T1000 (cell line): ENCODE results near the gene SARM1.

Experiments
- DNase-seq: peaks from one replicate; lab custom pipeline; 2025; ENCODE audit warnings: mixed read lengths; lab: John Stamatoyannopoulos, UW

SARM1 gene

DNA sequence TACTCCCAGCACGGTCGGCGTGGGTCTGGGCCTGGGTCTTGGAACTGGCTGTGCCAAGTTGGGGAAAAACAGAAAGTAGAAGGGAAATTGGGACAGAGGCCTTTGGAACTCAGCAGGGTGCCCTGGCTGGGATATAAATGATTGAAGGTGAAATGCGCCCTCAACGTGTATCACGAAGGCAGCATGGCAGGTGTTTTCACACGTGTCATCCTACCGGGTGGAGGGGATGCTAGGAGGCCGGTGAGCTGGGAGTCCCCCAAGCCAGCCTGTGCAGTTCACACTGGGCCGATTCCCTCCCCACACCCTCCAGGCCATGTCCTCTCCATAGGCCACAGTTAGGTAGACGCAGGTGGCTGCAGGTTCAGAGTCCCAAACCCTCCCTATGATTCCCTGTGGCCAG, 30.0 kb upstream of the SARM1 start:
- DNase-seq, result no peak

DNA sequence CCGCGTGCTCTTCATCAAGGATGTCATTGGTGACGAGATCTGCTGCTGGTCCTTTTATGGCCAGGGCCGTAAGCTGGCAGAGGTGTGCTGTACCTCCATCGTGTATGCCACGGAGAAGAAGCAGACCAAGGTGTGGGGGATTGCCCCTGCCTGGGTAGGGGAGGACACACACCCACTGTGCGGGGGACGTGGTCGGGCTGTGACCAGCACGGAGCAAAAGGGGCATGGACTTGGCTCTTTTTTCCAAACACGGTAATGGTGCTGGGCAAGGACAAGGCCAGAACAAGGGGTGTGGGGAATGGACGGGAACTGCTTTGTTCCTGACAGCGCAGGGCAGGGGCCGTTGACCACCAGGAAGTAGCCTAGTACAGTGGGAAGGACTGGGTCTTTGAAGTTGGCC, 29.2 kb upstream of the SARM1 start:
- no peak for DNase-seq

GRCh38 chr17:28343491-28343932, 28.0 kb upstream of the SARM1 start:
- no peak for DNase-seq

DNA sequence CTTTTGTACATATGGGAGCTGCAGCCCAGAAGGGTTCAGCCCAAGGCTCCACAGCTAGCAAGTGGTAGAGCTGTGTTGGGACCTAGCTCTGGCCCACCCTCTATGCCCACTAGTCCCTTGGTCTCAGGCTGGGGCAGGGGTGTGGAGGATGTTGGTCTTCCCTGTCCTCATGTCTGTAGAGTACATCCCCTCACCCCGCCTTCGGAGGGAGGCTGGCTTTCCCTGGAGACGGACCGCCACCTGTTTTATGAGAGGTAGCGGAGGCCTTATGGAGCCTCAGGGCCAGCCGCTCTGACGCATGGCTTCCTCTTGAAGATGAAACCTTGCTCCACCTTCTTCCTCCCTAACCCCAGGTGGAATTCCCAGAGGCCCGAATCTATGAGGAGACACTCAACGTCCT, 27.5 kb upstream of the SARM1 start:
- no peak for DNase-seq

GRCh38 chr17:28344435-28344901, 27.0 kb upstream of the SARM1 start:
- no peak for DNase-seq

DNA sequence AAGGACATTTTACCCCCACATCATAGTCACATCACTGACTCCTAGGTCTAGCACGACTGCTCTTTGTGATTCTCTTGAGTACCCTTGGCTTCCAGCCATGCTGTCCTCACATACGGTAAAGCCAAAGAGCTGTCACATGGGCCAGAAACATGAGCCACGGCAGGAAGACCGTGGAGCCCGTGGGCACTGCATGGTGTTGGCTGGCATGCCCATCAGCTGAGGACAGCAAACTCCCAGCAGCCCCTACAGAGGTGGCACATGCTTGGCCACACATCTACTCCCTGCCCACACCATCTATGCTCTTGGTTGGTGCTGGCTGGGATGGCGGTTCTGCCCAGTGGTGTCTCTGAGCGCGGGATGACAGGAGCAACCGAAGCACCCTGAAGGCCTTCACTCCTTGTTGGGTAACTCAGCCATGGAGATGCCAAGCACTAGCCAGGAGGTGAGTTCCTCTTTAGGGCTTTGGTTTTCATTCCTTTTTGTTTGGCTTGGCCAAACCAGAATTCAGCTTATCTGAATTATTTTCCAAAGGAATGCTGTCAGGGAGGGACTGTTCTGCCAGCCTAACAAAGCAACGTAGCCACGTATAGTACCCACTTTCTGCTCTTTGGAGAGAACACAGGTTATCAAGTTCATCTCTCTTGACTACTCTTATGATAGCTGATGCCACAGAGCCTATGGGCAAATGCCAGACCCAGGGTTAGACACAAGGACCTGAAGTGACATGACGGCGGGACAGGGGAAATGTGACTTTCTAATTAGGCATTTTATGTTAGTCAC, 25.9 kb upstream of the SARM1 start:
- DNase-seq, result no peak

GRCh38 chr17:28346199-28346580, 25.3 kb upstream of the SARM1 start:
- no peak for DNase-seq

GRCh38 chr17:28346746-28347246, 24.7 kb upstream of the SARM1 start:
- no peak for DNase-seq

GRCh38 chr17:28347261-28347891, 24.1 kb upstream of the SARM1 start:
- DNase-seq, result peak; percentile 51

GRCh38 chr17:28348979-28349378, 22.5 kb upstream of the SARM1 start:
- no peak for DNase-seq

GRCh38 chr17:28350271-28350670, 21.2 kb upstream of the SARM1 start:
- DNase-seq, result no peak

DNA sequence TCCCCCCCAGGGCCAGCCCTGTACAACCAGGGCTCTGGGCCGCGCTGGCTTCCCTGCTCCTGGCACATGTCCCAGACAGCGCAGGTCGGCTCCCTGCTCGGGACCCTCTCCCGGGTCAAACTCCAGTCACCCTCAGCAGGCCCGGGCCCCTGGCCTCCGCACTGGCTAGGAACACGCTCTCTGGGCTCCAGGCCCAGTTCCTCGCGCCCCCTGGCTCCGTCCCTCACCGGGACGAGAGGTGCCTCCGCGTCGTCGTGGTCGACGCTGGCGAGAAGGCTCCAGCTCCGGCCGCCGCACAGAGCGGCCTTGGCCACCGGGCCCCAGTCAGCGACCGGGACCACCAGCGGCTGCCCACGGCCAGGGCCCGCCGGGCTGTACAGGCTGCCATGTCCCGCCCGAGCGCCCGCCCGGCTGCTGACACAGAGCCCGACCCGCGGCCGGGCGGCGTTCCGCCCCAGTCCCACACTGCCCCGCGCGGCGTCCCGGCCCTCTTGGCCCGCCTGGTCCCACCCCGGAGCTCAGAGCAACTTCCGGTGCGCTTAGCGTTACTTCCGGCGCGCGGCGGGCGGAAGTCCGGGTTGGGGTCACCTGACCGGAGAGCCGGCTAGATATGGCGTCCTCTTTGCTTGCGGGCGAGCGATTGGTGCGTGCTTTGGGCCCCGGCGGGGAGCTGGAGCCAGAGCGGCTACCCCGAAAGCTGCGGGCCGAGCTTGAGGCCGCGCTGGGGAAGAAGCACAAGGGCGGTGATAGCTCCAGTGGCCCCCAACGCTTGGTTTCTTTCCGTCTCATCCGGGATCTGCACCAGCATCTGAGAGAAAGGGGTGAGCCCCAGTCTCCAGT, 14.2 kb upstream of the SARM1 start, which contains the start of gene POLDIP2:
Gene POLDIP2, minus strand, starts transcription at position 467 of the 840 bp plus-strand sequence. Its CDS starts 79 bp downstream, at position 388.
- peak; percentile 92 for DNase-seq

- no peak for DNase-seq
Measured at GRCh38 chr17:28357901-28358197, 13.6 kb upstream of the SARM1 start.

- DNase-seq, result no peak
Measured at GRCh38 chr17:28363186-28363585, 8.3 kb upstream of the SARM1 start.

DNA sequence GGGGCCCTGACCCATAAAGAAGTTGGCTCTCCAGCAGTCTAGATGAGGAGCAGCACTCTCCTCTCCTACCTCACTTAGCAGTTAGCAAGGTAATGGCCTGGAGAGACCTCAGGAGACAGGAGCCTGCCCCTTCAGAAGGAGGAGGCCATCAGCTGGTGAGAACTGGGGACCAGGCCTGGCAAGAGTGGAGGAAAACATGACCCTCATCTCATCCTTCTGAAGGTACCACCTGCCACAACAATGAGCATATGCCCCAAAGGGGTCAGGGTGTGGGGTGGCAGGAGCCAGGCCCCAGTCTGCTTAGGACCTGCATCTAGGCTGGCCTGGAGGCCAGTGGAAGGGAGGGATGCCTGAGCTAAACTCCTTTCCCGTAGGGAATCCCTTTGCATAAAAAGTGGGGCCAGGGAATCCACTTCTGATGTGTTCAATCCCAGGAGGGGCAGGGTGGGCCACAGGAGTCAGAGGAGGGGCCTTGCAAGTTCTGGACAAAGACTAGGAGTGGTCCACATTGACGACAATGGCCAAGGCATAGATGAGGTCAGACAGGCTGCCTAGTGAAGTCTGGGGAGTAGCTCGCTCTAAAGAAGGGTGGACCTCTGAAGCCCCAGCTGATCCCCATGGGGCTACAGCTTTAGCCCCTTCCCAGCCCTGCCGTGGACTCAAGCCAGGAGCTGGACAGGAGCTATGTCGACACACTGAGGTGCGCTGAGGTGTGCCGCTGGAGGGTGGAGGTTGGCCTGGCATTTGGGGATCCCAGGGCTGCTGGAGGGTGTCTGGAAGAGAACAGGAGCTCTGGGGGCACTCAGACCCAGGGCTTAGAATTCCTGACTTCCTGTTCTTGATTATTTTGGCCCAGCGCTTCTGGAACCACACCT, 7.5 kb upstream of the SARM1 start:
- DNase-seq, result no peak

GRCh38 chr17:28364665-28365363, 6.7 kb upstream of the SARM1 start, which contains the start of gene SEBOX:
SEBOX (minus strand) TSS chr17:28365199; CDS start chr17:28365151, 48 bp downstream.
- DNase-seq, result no peak

GRCh38 chr17:28365487-28365886, 6.0 kb upstream of the SARM1 start:
- DNase-seq, result no peak

DNA sequence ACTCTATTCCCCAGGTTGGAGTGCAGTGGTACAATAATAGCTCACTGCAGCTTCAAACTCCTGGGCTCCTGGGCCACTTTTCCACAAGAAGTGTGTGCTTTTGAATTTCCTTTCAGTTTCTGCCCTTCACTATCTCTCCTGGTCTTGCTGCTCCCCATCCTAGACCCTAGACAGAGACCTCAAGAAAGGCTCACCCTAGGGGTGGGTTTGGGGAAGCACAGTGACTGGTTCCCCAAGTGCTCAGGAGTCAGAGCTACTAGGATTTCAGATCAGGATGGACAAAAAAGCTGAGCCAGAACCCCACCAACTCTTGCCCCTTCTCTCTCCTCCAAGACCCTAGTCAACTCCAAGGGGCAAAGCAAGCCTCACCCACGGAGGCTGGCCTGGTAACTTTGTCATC, 4.9 kb upstream of the SARM1 start:
- DNase-seq, result no peak

DNA sequence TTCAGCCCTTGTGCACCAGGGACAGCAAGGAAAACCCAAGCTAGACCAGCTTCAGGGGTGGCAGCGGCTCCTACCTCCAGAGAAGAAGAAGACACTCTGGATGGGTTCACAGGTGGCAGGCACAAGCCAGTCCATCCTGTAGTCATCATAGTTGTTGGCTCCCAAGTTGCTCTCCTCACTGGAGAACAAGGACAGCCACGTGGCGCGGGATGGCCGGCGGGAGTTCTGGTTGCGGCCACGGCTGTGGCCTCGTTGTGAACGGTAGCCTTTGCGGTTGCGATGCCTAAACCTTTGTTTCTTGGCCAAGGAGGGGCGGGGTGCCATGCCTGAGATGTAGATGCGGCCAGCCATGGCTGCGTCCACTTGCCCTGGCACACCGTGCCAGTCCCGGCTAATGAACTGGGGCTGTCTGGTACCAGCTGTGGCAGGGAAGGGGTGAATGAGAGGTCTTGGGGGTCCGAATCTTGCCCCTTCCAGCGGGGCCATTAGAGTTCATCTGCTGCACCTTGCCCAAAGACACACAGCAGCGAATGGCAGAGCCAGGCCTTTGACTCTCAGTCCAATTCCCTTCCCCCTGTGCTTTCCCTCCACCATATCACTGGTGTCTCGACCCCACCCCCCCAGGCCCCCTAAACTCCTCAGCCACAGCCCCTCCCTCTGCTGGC, 3.7 kb upstream of the SARM1 start:
- DNase-seq, result no peak

DNA sequence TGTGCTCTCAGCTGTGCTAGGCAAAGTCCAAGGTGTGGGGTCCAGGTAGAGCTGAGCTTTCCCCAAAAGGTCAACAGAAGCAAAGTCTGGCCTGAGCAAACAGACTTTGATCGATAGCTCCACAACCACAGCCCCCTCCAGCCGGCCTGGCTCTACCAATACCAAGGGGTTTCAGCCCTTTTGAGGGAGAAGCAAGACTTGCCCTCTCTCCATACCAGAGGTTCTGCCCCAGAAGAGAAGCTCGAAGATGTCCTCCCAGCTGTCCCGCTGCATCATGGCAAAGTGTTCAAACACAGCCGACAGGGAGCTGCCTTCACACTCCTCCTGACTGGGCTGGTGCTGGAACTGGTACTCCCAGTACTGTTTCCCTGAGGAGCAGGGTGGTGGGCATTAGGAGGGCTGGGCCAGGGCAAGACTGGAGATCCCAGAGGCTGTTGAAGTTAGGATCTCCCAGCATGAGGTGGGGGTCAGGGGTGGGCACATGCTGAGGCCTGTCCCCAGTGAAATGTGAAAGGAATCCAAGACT, 3.1 kb upstream of the SARM1 start:
- DNase-seq, result no peak
